Neural cell (in vitro differentiated cells): ENCODE data around the gene SUCO. TPM values are rescaled to one million over a fixed set of nuclear protein-coding genes. Genes with fewer than 3 reads are reported as not detected.

Experiments used
- H2AFZ ChIP-seq: fragments of 200-600, 300-800 bp; sonication (generic), shearing (Covaris generic); 2 replicates; pipeline ENCODE4 v1.6.0; 2014; ENCODE audit warnings: low read depth, mild to moderate bottlenecking, antibody characterized with exemption, low read length, moderate library complexity
- H3F3A ChIP-seq: fragments of 200-600 bp; shearing (Covaris generic); 2 replicates; pipeline ENCODE4 v1.6.1; 2016; ENCODE audit warnings: mild to moderate bottlenecking, moderate library complexity, mixed read lengths, antibody characterized with exemption, low read length; ENCODE audit not compliant: insufficient read depth, poor library complexity, severe bottlenecking
- H3K27ac ChIP-seq: fragments of 200-600, 300-800 bp; sonication (generic), shearing (Covaris generic); 2 replicates; pipeline ENCODE4 v1.5.1; 2014; ENCODE audit warnings: mild to moderate bottlenecking, low read length, moderate library complexity
- H3K27me3 ChIP-seq: fragments of 300-800, 200-600 bp; sonication (generic), shearing (Covaris generic); 2 replicates; pipeline ENCODE4 v1.6.0; 2014; ENCODE audit warnings: mild to moderate bottlenecking, low read depth, low read length, moderate library complexity; ENCODE audit not compliant: insufficient read depth
- H3K36me3 ChIP-seq: fragments of 300-800, 200-600 bp; sonication (generic), shearing (Covaris generic); 2 replicates; pipeline ENCODE4 v1.5.1; 2014; ENCODE audit warnings: mild to moderate bottlenecking, antibody characterized with exemption, low read length, moderate library complexity; ENCODE audit not compliant: insufficient read depth
- H3K4me2 ChIP-seq: fragments of 300-800, 200-600 bp; sonication (generic), shearing (Covaris generic); 2 replicates; pipeline ENCODE4 v1.6.0; 2014; ENCODE audit warnings: mild to moderate bottlenecking, low read length
- H3K4me3 ChIP-seq: fragments of 300-800, 200-600 bp; sonication (generic), shearing (Covaris generic); 2 replicates; pipeline ENCODE4 v1.5.1; 2014; ENCODE audit warnings: mild to moderate bottlenecking, low read length, moderate library complexity
- H3K79me2 ChIP-seq: fragments of 200-600 bp; shearing (Covaris generic); replicated peaks from 2 replicates; pipeline ENCODE4 v1.6.0; 2014; ENCODE audit warnings: mild to moderate bottlenecking, low read length, moderate library complexity; ENCODE audit not compliant: insufficient read depth
- H3K9ac ChIP-seq: fragments of 300-800, 200-600 bp; sonication (generic), shearing (Covaris generic); 2 replicates; pipeline ENCODE4 v1.6.1; 2016; ENCODE audit warnings: mild to moderate bottlenecking, low read length, mixed read lengths
- H3K9me2 ChIP-seq: fragments of 200-600 bp; shearing (Covaris generic); 2 replicates; pipeline ENCODE4 v1.6.1; 2016; ENCODE audit warnings: mild to moderate bottlenecking, low read length, mixed read lengths; ENCODE audit not compliant: insufficient read depth
- H3K9me3 ChIP-seq: fragments of 200-600, 300-800 bp; sonication (generic), shearing (Covaris generic); 2 replicates; pipeline ENCODE4 v1.6.1; 2016; ENCODE audit warnings: mild to moderate bottlenecking, mixed run types, low read length, moderate library complexity, mixed read lengths
- H4K20me1 ChIP-seq: fragments of 200-600 bp; shearing (Covaris generic); 2 replicates; pipeline ENCODE4 v1.6.1; 2016; ENCODE audit warnings: mild to moderate bottlenecking, mixed run types; ENCODE audit not compliant: insufficient read depth
- CTCF ChIP-seq: fragments of 450-650 bp; IDR thresholded peaks from 2 replicates; pipeline ENCODE4 v1.5.1; 2014; ENCODE audit warnings: antibody characterized with exemption, mild to moderate bottlenecking, moderate library complexity; ENCODE audit not compliant: poor library complexity, severe bottlenecking
- EP300 ChIP-seq: fragments of 450-650 bp; conservative IDR thresholded peaks from 2 replicates; pipeline ENCODE4 v1.6.1; 2014; ENCODE audit warnings: antibody characterized with exemption, mild to moderate bottlenecking, moderate library complexity; ENCODE audit not compliant: poor library complexity, severe bottlenecking
- EZH2 ChIP-seq: fragments of 200-600, 300-800 bp; shearing (Covaris generic), sonication (generic); IDR thresholded peaks from 2 replicates; pipeline ENCODE4 v1.6.1; 2014; ENCODE audit warnings: antibody characterized with exemption, low read length, borderline replicate concordance, mild to moderate bottlenecking; ENCODE audit not compliant: insufficient read depth, poor library complexity, severe bottlenecking
- MXI1 ChIP-seq: fragments of 450-650 bp; conservative IDR thresholded peaks from 2 replicates; pipeline ENCODE4 v1.6.1; 2014; ENCODE audit warnings: antibody characterized with exemption, mild to moderate bottlenecking; ENCODE audit not compliant: poor library complexity, severe bottlenecking
- POLR2AphosphoS5 ChIP-seq: IDR thresholded peaks from 2 replicates; pipeline ENCODE4 v1.6.1; 2012
- RAD21 ChIP-seq: fragments of 450-650 bp; conservative IDR thresholded peaks from 2 replicates; pipeline ENCODE4 v1.6.1; 2014; ENCODE audit warnings: antibody characterized with exemption, mild to moderate bottlenecking, moderate library complexity
- REST ChIP-seq: IDR thresholded peaks from 2 replicates; pipeline ENCODE4 v1.6.1; 2012; ENCODE audit warnings: borderline replicate concordance
- SMC3 ChIP-seq: fragments of 450-650 bp; conservative IDR thresholded peaks from 2 replicates; pipeline ENCODE4 v1.6.1; 2014; ENCODE audit warnings: antibody characterized with exemption, mild to moderate bottlenecking, moderate library complexity; ENCODE audit not compliant: poor library complexity
- TAF1 ChIP-seq: IDR thresholded peaks from 2 replicates; pipeline ENCODE4 v1.6.1; 2012; ENCODE audit warnings: low read depth
- polyA plus RNA-seq: library from polyadenylated mRNA; depleted of rRNA; stranded (reverse); fragments of >200 nt; gene quantifications from 2 replicates; pipeline ENCODE4 v1.2.3, GENCODE V29; 2014

Gene SUCO
- polyA plus RNA-seq, 1 donor from 2014 or later, result 43.4 TPM

DNA sequence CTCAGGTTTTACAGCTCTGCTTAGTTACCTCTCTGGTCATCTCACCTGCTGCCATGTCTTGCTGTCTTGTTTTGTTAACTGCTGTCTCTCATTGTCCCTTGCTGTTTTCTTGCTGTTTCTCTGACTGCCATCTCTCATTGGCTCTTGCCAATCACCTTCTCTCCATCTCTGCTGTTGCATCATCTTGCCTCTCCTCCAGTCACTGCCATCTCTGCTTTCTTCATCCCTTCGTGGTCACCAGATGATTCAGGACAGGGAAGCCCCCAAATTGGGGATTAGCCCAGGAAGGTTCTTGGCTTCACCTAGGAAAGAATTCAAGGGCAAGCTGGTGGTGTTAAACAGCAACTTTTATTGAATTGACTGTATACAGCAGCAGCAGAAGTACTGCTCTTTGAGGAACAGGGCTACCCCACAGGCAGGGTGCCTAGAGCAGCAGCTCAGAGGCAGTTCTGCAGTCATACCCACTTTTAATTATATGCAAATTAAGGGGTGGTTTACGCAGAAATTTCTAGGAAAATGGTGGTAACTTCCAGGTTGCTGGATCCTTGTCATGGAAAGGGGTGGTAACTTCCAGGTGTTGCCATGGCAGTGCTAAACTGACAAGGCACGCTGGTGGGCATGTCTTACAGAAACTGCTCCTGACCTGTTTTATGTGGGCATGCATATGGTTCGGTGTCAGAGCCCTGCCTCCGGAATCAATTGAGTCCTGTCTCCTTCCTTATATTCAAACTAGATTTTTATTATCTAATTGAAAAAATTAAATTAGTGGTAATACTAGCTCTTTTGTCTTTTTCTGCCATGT lies 33.4 kb downstream of the SUCO start:
- Histone ChIP-seq H3K27me3 (no peaks in the 10 kb centered on the region), H2AFZ (no peak overlapping the region), H3K27ac (no peak overlapping the region), H3K9me3 (no peaks in the 10 kb centered on the region), H3K4me3 (no peak overlapping the region), H3K79me2 (no peaks in the 10 kb centered on the region), H4K20me1 (no peaks in the 10 kb centered on the region), H3K9ac (no peak overlapping the region), H3K36me3 (peaks cover 4% of the 10 kb centered on the region), H3K9me2 (no peaks in the 10 kb centered on the region), H3F3A (no peaks in the 10 kb centered on the region), H3K4me2 (no peak overlapping the region)
- TF ChIP-seq EZH2, result no peak
- no peak for TF ChIP-seq RAD21
- TF ChIP-seq REST, result no peak
- TF ChIP-seq SMC3, result no peak
- TF ChIP-seq TAF1, result no peak
- no peak for TF ChIP-seq POLR2AphosphoS5
- no peak for TF ChIP-seq EP300
- no peak for TF ChIP-seq MXI1
- TF ChIP-seq CTCF, result no peak

DNA sequence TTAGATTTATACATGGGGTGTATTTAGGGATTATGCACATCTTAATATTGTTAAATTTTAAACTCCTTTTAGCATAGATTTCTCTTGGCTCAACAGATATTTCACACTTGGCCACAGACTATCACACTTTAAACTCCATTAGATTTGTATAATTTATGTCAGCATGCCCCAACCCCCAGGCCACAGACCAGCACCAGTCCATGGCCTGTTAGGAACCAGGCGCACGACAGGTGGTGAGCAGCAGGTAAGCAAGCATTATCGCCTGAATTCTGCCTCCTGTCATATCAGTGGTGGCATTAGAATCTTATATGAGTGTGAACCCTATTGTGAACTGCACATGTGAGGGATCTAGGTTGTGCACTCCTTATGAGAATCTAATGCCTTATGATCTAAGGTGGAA lies 34.8 kb downstream of the SUCO start:
- no peaks in the 10 kb centered on the region for H3K9me3 ChIP-seq
- H3K9me2 ChIP-seq, result no peaks in the 10 kb centered on the region
- H3F3A ChIP-seq, result no peaks in the 10 kb centered on the region
- no peak overlapping the region for H3K27ac ChIP-seq
- no peak overlapping the region for H3K4me3 ChIP-seq
- no peaks in the 10 kb centered on the region for H3K79me2 ChIP-seq
- no peak overlapping the region for H3K9ac ChIP-seq
- no peaks in the 10 kb centered on the region for H4K20me1 ChIP-seq
- H2AFZ ChIP-seq, result no peak overlapping the region
- H3K4me2 ChIP-seq, result no peak overlapping the region
- no peaks in the 10 kb centered on the region for H3K27me3 ChIP-seq
- peaks cover 5% of the 10 kb centered on the region for H3K36me3 ChIP-seq
- TF ChIP-seq REST (no peak), CTCF (no peak)
